Glutamatergic neuron (in vitro differentiated cells): Measurements from ENCODE around the gene ANAPC15. TPM values are rescaled to one million over a fixed set of nuclear protein-coding genes. Genes with fewer than 3 reads are reported as not detected.

Experiments used
- DNase-seq: peaks from one replicate; pipeline ENCODE4 v3.0.0; 2022
- H3K27ac Mint-ChIP-seq: one replicate; pipeline ENCODE4 v1.8.0; 2020; ENCODE audit warnings: mild to moderate bottlenecking, mixed read lengths, inconsistent platforms; ENCODE audit not compliant: unreplicated experiment
- H3K27me3 Mint-ChIP-seq: one replicate; pipeline ENCODE4 v1.8.0; 2020; ENCODE audit warnings: mild to moderate bottlenecking, moderate library complexity, mixed read lengths, inconsistent platforms; ENCODE audit not compliant: unreplicated experiment
- H3K36me3 Mint-ChIP-seq: one replicate; pipeline ENCODE4 v1.8.0; 2020; ENCODE audit warnings: mild to moderate bottlenecking, mixed read lengths, inconsistent platforms; ENCODE audit not compliant: unreplicated experiment
- H3K4me1 Mint-ChIP-seq: one replicate; pipeline ENCODE4 v1.8.0; 2020; ENCODE audit warnings: mild to moderate bottlenecking, low read depth, mixed read lengths, inconsistent platforms; ENCODE audit not compliant: unreplicated experiment
- H3K4me3 Mint-ChIP-seq: one replicate; pipeline ENCODE4 v1.8.0; 2020; ENCODE audit warnings: mild to moderate bottlenecking, mixed read lengths, inconsistent platforms; ENCODE audit not compliant: unreplicated experiment
- H3K9me3 Mint-ChIP-seq: one replicate; pipeline ENCODE4 v1.8.0; 2020; ENCODE audit warnings: mild to moderate bottlenecking, moderate library complexity, mixed read lengths, inconsistent platforms; ENCODE audit not compliant: unreplicated experiment
- total RNA-seq: library from RNA; stranded (reverse); fragmentation: NEBNext Ultra II Directional; extraction: Animal tissue kit (Norgen Biotek cat#: 25700); gene quantifications from one replicate; pipeline ENCODE4 v1.2.1, GENCODE V29; 2021; ENCODE audit not compliant: unreplicated experiment
- TF ChIP-seq, protein P1 (sequence below): fragments of 200-600 bp; sonication (generic); IDR thresholded peaks from one replicate; pipeline ENCODE4 v1.5.0; 2021; ENCODE audit not compliant: partially characterized antibody, unreplicated experiment

ANAPC15 gene
- total RNA-seq, 1 donor from 2014 or later, result 31.9 TPM

DNA sequence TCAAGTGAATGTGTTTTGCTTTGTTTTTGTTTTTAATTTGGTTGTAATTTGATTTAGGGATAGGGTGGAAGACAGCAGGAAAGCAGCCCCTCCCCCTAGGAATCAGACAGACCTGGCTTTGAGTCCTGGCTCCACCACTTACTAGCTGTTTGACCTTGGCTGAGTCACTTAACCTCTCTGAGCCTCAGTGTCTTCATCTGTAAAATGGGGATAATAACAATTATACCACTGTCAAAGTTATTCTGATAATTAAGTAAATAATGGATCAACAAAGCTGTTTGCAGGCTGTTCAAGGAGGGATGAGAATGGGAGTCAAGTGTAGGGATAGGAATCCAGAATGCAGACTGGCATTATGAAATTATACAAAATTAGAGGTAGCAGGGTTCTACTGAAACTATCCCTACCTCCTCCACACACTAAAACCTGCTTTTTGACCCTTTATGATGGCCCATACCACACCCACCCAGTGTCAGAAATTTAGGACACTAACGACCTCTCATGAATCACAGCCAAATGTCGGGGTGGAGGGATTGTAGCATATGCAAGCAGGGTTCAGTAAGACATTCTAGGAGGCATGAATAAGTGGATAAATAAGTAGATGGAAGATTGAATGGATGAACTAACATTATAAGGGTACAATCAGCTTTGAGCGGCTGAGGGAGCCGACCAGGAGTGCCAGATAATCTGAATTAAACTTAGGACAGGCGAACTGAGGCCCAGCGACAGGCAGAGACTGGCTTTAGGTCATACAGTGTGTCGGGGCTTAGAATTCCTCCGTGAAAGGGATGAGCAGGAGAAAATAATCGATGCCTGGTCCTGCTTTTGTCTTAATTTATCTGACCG, 974 bp downstream of the ANAPC15 start:
- peaks cover 19% of the 10 kb centered on the region for H3K27me3 Mint-ChIP-seq
- H3K9me3 Mint-ChIP-seq, result peaks cover 12% of the 10 kb centered on the region
- peaks cover 3% of the 10 kb centered on the region for H3K4me1 Mint-ChIP-seq
- peak overlapping the region; percentile 95 for H3K4me3 Mint-ChIP-seq
- peak overlapping the region; percentile 100 for H3K27ac Mint-ChIP-seq
- DNase-seq, result no peak
- peaks cover 12% of the 10 kb centered on the region for H3K36me3 Mint-ChIP-seq
- TF ChIP-seq, protein P1, sequence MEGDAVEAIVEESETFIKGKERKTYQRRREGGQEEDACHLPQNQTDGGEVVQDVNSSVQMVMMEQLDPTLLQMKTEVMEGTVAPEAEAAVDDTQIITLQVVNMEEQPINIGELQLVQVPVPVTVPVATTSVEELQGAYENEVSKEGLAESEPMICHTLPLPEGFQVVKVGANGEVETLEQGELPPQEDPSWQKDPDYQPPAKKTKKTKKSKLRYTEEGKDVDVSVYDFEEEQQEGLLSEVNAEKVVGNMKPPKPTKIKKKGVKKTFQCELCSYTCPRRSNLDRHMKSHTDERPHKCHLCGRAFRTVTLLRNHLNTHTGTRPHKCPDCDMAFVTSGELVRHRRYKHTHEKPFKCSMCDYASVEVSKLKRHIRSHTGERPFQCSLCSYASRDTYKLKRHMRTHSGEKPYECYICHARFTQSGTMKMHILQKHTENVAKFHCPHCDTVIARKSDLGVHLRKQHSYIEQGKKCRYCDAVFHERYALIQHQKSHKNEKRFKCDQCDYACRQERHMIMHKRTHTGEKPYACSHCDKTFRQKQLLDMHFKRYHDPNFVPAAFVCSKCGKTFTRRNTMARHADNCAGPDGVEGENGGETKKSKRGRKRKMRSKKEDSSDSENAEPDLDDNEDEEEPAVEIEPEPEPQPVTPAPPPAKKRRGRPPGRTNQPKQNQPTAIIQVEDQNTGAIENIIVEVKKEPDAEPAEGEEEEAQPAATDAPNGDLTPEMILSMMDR, result no peak

DNA sequence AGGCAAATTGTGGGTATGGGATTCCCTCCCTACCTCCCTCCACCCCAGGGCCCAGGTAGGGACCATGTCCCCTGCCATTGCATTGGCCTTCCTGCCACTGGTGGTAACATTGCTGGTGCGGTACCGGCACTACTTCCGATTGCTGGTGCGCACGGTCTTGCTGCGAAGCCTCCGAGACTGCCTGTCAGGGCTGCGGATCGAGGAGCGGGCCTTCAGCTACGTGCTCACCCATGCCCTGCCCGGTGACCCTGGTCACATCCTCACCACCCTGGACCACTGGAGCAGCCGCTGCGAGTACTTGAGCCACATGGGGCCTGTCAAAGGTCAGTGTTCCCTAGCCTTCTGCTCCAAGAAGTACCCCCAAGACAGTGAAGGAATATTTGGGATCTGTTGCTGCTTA, 6.6 kb downstream of the ANAPC15 start, which contains the start of gene TOMT:
Gene TOMT (plus strand): TSS at position 37 of the 400 bp plus-strand sequence. CDS start 28 bp downstream, at position 65.
- Mint-ChIP-seq H3K27me3 (peaks cover 17% of the 10 kb centered on the region), H3K27ac (peak within 1 kb of the TSS; percentile 44), H3K4me1 (peaks cover 22% of the 10 kb centered on the region), H3K9me3 (peaks cover 12% of the 10 kb centered on the region), H3K4me3 (peak within 1 kb of the TSS; percentile 41), H3K36me3 (peaks cover 4% of the 10 kb centered on the region)
- DNase-seq, result no peak
- TF ChIP-seq, protein P1, result no peak

DNA sequence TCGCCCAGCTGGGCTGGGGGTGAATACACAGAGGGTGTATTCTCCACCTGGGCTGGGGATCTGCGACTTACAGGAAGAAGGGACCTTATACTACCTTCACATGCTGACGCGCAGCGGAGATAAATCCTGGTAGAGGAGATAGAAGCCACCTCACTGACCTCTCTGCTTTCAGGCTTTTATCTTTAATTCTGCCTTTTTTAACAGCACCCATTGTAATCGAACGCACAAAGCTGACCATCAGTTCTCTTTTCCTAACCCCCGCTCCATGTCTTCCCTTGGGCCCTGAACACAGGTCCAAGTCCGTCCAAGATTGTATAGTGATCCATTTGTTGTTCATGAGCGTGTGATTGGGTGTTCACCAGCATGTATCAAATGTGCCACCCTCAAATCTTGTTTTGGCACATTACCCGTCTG, 8.7 kb downstream of the ANAPC15 start:
- no peaks in the 10 kb centered on the region for H3K36me3 Mint-ChIP-seq
- peak overlapping the region; percentile 100 for H3K4me3 Mint-ChIP-seq
- H3K9me3 Mint-ChIP-seq, result peaks cover 12% of the 10 kb centered on the region
- peaks cover 15% of the 10 kb centered on the region for H3K27me3 Mint-ChIP-seq
- no peak for DNase-seq
- H3K27ac Mint-ChIP-seq, result peak overlapping the region; percentile 97
- peaks cover 22% of the 10 kb centered on the region for H3K4me1 Mint-ChIP-seq
- TF ChIP-seq, protein P1, result no peak

DNA sequence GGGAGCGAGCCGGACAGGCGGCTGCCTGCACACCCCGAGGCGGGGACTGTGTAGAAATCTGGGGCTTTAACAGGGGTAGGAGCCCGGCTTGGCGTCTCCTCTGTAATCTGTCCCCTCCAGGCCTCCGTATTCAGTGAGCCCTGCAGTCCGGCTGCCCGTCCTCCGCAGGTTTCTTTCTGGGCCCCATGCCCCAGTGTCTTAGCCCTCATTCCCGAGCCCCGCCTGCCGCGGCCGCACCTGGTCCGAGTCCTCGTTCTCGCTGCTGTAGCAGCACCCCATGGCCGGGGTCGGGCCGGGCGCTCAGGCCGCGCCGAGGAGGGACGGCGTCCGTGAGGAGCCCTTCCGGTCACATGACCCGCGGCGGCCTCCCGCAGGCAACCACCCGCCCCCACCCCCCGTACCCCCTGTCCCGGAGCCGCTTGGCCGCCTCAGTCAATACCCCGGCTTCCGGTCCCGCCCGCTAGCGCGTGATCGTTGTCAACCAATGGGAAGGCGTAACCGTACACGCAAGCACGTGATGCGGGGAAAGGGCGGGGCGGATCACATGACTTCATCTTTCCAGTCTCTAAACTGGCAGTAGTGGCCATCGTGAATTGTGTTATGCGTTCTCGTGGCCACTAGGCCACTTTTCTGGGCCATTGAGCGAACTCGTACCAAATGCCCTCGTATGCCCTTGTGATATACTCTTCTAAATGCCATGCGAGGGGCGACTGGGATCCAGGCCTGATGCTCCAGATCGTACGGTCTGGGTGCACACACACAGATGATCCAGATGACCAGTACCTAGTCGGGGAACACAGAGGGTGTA, 9.3 kb downstream of the ANAPC15 start, which contains the start of gene LAMTOR1:
Gene LAMTOR1 (minus strand): TSS at position 352 of the 808 bp plus-strand sequence. CDS start 73 bp downstream, at position 279.
- H3K4me3 Mint-ChIP-seq, result peak within 1 kb of the TSS; percentile 100
- H3K27ac Mint-ChIP-seq, result peak within 1 kb of the TSS; percentile 97
- H3K36me3 Mint-ChIP-seq, result no peaks in the 10 kb centered on the region
- TF ChIP-seq, protein P1, result peak; percentile 74
- H3K4me1 Mint-ChIP-seq, result peaks cover 22% of the 10 kb centered on the region
- peaks cover 12% of the 10 kb centered on the region for H3K9me3 Mint-ChIP-seq
- peaks cover 15% of the 10 kb centered on the region for H3K27me3 Mint-ChIP-seq
- peak; percentile 99 for DNase-seq

DNA sequence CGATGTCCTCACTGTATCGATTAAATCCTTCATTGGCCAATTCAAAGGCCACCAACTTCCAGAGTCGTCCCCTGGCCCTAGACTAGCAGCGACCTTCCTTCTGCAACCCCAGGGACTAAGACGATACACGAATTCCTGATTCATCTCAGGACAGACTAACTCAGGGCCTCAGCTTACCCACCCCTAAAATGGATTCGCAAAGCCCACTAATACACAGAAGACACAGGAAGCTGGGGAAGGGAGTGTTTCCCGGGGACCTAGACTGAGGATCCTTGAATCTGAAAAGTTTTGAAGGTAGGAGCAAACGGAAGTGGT, 9.9 kb downstream of the ANAPC15 start:
- H3K36me3 Mint-ChIP-seq, result no peaks in the 10 kb centered on the region
- TF ChIP-seq, protein P1, result no peak
- peak overlapping the region; percentile 96 for H3K27ac Mint-ChIP-seq
- DNase-seq, result no peak
- peaks cover 13% of the 10 kb centered on the region for H3K9me3 Mint-ChIP-seq
- peak overlapping the region; percentile 100 for H3K4me3 Mint-ChIP-seq
- peaks cover 22% of the 10 kb centered on the region for H3K4me1 Mint-ChIP-seq
- H3K27me3 Mint-ChIP-seq, result peaks cover 15% of the 10 kb centered on the region
